ENCODE data around the gene NUBPL. TPM values are rescaled to one million over a fixed set of nuclear protein-coding genes. Genes with fewer than 3 reads are reported as not detected.

The NUBPL gene
- total RNA-seq, 1 experiment from 2014 or later = 5.7 TPM

DNA sequence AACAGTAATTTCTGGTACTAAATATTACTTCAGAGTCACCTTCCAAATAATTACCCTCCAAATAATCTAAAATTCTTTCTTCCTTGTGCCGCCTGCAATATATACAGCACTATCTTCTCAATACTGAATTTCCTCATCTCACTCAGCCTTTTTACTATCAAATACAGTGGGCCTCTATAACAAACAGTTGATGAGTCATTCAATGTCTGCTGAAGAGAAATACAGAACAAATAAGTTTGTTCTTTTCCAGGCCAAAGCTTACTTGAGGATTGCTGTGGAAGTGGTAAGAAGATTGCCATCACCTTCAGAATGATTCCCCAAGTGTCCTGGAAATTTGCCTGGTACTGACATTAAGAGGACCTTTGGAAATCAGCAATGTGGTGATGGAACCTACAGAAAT, 297.7 kb downstream of the NUBPL start:
- Histone ChIP-seq H3K9me3 (ENCODE audit: control insufficient read depth, insufficient read depth, low read depth, low read length) (no peaks in the 10 kb centered on the region), H3K4me3 (ENCODE audit: low read depth in 2 of 2, low read length in 2 of 2) (no peak overlapping the region), H3K27me3 (ENCODE audit: control insufficient read depth, insufficient read depth, low read length) (no peaks in the 10 kb centered on the region), H3K36me3 (ENCODE audit: control insufficient read depth, insufficient read depth, low read length) (no peaks in the 10 kb centered on the region), H3K4me1 (ENCODE audit: control insufficient read depth, insufficient read depth, low read length) (no peaks in the 10 kb centered on the region), H3K27ac (ENCODE audit: low read length) (no peak overlapping the region)
- BruUV-seq (replicated peaks) = no TSS peak
- DNase-seq (ENCODE audit: low read depth, low spot score) (no peak), ATAC-seq (no peak)
- no peak for TF ChIP-seq SIN3A (IDR thresholded peaks at IDR 0.05; ENCODE audit: borderline replicate concordance, insufficient read depth, low read depth, low read length)
- TF ChIP-seq, protein P1, sequence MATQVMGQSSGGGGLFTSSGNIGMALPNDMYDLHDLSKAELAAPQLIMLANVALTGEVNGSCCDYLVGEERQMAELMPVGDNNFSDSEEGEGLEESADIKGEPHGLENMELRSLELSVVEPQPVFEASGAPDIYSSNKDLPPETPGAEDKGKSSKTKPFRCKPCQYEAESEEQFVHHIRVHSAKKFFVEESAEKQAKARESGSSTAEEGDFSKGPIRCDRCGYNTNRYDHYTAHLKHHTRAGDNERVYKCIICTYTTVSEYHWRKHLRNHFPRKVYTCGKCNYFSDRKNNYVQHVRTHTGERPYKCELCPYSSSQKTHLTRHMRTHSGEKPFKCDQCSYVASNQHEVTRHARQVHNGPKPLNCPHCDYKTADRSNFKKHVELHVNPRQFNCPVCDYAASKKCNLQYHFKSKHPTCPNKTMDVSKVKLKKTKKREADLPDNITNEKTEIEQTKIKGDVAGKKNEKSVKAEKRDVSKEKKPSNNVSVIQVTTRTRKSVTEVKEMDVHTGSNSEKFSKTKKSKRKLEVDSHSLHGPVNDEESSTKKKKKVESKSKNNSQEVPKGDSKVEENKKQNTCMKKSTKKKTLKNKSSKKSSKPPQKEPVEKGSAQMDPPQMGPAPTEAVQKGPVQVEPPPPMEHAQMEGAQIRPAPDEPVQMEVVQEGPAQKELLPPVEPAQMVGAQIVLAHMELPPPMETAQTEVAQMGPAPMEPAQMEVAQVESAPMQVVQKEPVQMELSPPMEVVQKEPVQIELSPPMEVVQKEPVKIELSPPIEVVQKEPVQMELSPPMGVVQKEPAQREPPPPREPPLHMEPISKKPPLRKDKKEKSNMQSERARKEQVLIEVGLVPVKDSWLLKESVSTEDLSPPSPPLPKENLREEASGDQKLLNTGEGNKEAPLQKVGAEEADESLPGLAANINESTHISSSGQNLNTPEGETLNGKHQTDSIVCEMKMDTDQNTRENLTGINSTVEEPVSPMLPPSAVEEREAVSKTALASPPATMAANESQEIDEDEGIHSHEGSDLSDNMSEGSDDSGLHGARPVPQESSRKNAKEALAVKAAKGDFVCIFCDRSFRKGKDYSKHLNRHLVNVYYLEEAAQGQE (IDR thresholded peaks at IDR 0.05; ENCODE audit: insufficient read depth in 1 of 2, low read depth in 2 of 2, low read length in 1 of 2) = no peak
- intact Hi-C loops (cut with micrococcal nuclease; ENCODE audit: unreplicated experiment) (no loop called here), in situ Hi-C loops (cut with HindIII; ENCODE audit: low pct_unique_long_range_greater_than_20kb, low sequenced_read_pairs) (no loop called here)
- ChIA-PET CTCF (no interaction called here), POLR2A (no interaction called here)

DNA sequence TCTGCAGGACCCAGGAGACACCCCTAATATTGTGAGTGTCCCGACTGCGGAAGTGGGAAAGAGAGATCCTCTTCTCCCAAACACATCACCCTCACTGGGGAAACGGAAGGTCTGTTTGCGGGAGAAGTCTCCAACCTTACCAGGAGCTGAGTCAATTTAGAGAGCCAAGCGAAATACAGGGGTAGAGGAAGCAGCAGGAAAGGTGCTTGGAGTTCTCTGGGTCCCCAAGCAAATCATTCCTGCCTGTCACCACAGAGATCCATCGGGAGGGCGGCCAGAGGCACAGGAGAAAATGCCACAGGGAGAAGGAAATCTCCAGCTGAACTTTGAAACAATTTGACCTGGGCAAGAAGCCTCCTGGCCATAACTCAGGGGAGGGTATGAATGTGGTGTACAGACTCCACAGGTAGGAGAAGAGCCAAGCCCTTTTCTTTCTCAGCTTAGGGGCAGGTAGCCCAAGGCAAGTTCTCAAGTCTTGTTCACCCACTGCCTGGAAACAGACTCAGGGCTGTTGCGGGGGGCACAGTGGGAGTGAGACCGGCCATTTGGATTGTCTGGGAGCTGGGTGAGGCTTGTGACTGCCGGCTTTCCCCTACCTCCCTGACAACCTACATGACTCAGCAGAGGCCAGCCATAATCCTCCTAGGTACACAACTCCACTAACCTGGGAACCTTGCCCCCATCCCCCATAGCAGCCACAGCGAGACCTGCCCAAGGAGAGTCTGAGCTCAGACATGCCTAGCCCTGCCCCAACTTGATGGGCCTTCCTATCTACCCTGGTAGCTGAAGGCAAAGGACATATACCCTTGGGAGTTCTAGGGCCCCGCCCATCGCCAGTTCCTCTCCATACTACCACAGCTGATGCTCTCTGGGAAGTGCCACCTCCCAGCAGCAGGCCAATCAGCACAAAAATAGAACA, 304.0 kb downstream of the NUBPL start:
- TF ChIP-seq SIN3A (IDR thresholded peaks at IDR 0.05; ENCODE audit: borderline replicate concordance, insufficient read depth, low read depth, low read length) (no peak), TCF7L2 (IDR thresholded peaks at IDR 0.05; ENCODE audit: low read depth, low read length) (no peak), POLR2AphosphoS5 (IDR thresholded peaks at IDR 0.05; ENCODE audit: low read depth, low read length) (no peak)
- TF ChIP-seq, protein P2, sequence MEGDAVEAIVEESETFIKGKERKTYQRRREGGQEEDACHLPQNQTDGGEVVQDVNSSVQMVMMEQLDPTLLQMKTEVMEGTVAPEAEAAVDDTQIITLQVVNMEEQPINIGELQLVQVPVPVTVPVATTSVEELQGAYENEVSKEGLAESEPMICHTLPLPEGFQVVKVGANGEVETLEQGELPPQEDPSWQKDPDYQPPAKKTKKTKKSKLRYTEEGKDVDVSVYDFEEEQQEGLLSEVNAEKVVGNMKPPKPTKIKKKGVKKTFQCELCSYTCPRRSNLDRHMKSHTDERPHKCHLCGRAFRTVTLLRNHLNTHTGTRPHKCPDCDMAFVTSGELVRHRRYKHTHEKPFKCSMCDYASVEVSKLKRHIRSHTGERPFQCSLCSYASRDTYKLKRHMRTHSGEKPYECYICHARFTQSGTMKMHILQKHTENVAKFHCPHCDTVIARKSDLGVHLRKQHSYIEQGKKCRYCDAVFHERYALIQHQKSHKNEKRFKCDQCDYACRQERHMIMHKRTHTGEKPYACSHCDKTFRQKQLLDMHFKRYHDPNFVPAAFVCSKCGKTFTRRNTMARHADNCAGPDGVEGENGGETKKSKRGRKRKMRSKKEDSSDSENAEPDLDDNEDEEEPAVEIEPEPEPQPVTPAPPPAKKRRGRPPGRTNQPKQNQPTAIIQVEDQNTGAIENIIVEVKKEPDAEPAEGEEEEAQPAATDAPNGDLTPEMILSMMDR (IDR thresholded peaks at IDR 0.05) = no peak
- TF ChIP-seq, protein P1 (IDR thresholded peaks at IDR 0.05; ENCODE audit: insufficient read depth in 1 of 2, low read depth in 2 of 2, low read length in 1 of 2) = no peak
- H3K4me3 ChIP-seq (ENCODE audit: low read depth in 2 of 2, low read length in 2 of 2) = no peak overlapping the region
- no peaks in the 10 kb centered on the region for H3K36me3 ChIP-seq (ENCODE audit: control insufficient read depth, insufficient read depth, low read length)
- no peak overlapping the region for H3K27ac ChIP-seq (ENCODE audit: low read length)
- ATAC-seq (no peak), DNase-seq (ENCODE audit: low read depth, low spot score) (no peak)
- no peaks in the 10 kb centered on the region for H3K27me3 ChIP-seq (ENCODE audit: control insufficient read depth, insufficient read depth, low read length)
- BruUV-seq (replicated peaks) = no TSS peak
- POLR2A ChIA-PET = no interaction called here
- CTCF ChIA-PET = no interaction called here
- intact Hi-C loops (cut with micrococcal nuclease; ENCODE audit: unreplicated experiment) = no loop called here
- no peaks in the 10 kb centered on the region for H3K4me1 ChIP-seq (ENCODE audit: control insufficient read depth, insufficient read depth, low read length)
- in situ Hi-C loops (cut with HindIII; ENCODE audit: low pct_unique_long_range_greater_than_20kb, low sequenced_read_pairs) = no loop called here
- no peaks in the 10 kb centered on the region for H3K9me3 ChIP-seq (ENCODE audit: control insufficient read depth, insufficient read depth, low read depth, low read length)
